Neural progenitor cell (in vitro differentiated cells): ENCODE measurements around the gene ENAH. TPM values are rescaled to one million over a fixed set of nuclear protein-coding genes. Genes with fewer than 3 reads are reported as not detected.

Experiments used
- DNase-seq: peaks from one replicate; pipeline ENCODE4 v3.0.0-alpha.2; 2016; ENCODE audit warnings: low spot score
- H2AFZ ChIP-seq: fragments of 200-600 bp; sonication (generic); replicated peaks from 2 replicates; pipeline ENCODE4 v1.6.1; 2016; ENCODE audit warnings: antibody characterized with exemption
- H3F3A ChIP-seq: fragments of 200-600 bp; sonication (generic); 2 replicates; pipeline ENCODE4 v1.6.1; 2016; ENCODE audit warnings: antibody characterized with exemption, low read depth
- H3K27ac ChIP-seq: fragments of 200-600 bp; sonication (generic); 2 replicates; pipeline ENCODE4 v1.5.1; 2016; ENCODE audit warnings: mild to moderate bottlenecking
- H3K27me3 ChIP-seq: fragments of 200-600 bp; sonication (generic); 2 replicates; pipeline ENCODE4 v1.6.1; 2016; ENCODE audit warnings: mild to moderate bottlenecking, moderate library complexity
- H3K36me3 ChIP-seq: fragments of 200-600 bp; sonication (generic); 2 replicates; pipeline ENCODE4 v1.5.1; 2016
- H3K4me1 ChIP-seq: fragments of 200-600 bp; sonication (generic); 2 replicates; pipeline ENCODE4 v1.6.1; 2016; ENCODE audit warnings: mixed run types
- H3K4me2 ChIP-seq: fragments of 200-600 bp; sonication (generic); 2 replicates; pipeline ENCODE4 v1.6.1; 2016
- H3K4me3 ChIP-seq: fragments of 200-600 bp; sonication (generic); 2 replicates; pipeline ENCODE4 v1.5.1; 2016
- H3K79me2 ChIP-seq: fragments of 200-600 bp; sonication (generic); 2 replicates; pipeline ENCODE4 v1.6.1; 2016; ENCODE audit warnings: low read depth
- H3K9ac ChIP-seq: fragments of 200-600 bp; sonication (generic); 2 replicates; pipeline ENCODE4 v1.6.1; 2016
- H3K9me3 ChIP-seq: fragments of 200-600 bp; sonication (generic); 2 replicates; pipeline ENCODE4 v1.5.1; 2016; ENCODE audit warnings: low read depth
- H4K20me1 ChIP-seq: fragments of 200-600 bp; sonication (generic); 2 replicates; pipeline ENCODE4 v1.6.1; 2016; ENCODE audit warnings: low read depth
- H3K27ac Mint-ChIP-seq: 3 replicates; pipeline ENCODE4 v1.8.0; 2021; ENCODE audit warnings: mixed read lengths
- H3K27me3 Mint-ChIP-seq: 2 replicates; pipeline ENCODE4 v1.8.0; 2022; ENCODE audit warnings: low read depth, mild to moderate bottlenecking, inconsistent platforms, moderate library complexity, mixed read lengths; ENCODE audit not compliant: insufficient read depth
- H3K36me3 Mint-ChIP-seq: 3 replicates; pipeline ENCODE4 v1.8.0; 2021; ENCODE audit warnings: mixed read lengths
- H3K4me1 Mint-ChIP-seq: 3 replicates; pipeline ENCODE4 v1.8.0; 2021; ENCODE audit warnings: mixed read lengths
- H3K4me3 Mint-ChIP-seq: 3 replicates; pipeline ENCODE4 v1.8.0; 2021; ENCODE audit warnings: mild to moderate bottlenecking, moderate library complexity, mixed read lengths
- H3K9me3 Mint-ChIP-seq: 3 replicates; pipeline ENCODE4 v1.8.0; 2020; ENCODE audit warnings: mixed read lengths
- CTCF ChIP-seq: fragments of 200-600 bp; sonication (generic); IDR thresholded peaks from 2 replicates; pipeline ENCODE4 v1.5.1; 2017; ENCODE audit warnings: antibody characterized with exemption, mild to moderate bottlenecking
- EZH2 ChIP-seq: fragments of 200-600 bp; sonication (generic); IDR thresholded peaks from 2 replicates; pipeline ENCODE4 v1.6.1; 2017; ENCODE audit warnings: antibody characterized with exemption, mild to moderate bottlenecking, moderate library complexity
- EZH2phosphoT487 ChIP-seq: fragments of 200-600 bp; sonication (generic); IDR thresholded peaks from 2 replicates; pipeline ENCODE4 v1.6.1; 2017; ENCODE audit warnings: antibody characterized with exemption
- total RNA-seq: library from RNA; depleted of rRNA; stranded (reverse); fragments of >200 nt; gene quantifications from 2 replicates; pipeline ENCODE4 v1.2.3, GENCODE V29; 2015; ENCODE audit warnings: low replicate concordance

Gene ENAH
- total RNA-seq, 1 donor from 2014 or later = 346 TPM

- Histone ChIP-seq H3K79me2 (no peaks in the 10 kb centered on the region), H3K9me3 (no peaks in the 10 kb centered on the region), H3K36me3 (no peaks in the 10 kb centered on the region), H3K27ac (no peak overlapping the region), H3K9ac (no peak overlapping the region), H3F3A (no peaks in the 10 kb centered on the region), H3K4me2 (no peak overlapping the region), H3K27me3 (no peaks in the 10 kb centered on the region), H2AFZ (no peak overlapping the region), H3K4me3 (no peak overlapping the region), H3K4me1 (peaks cover under 1% of the 10 kb centered on the region), H4K20me1 (no peaks in the 10 kb centered on the region)
- peaks cover 17% of the 10 kb centered on the region for H3K4me1 Mint-ChIP-seq
- no peak for DNase-seq
- H3K27me3 Mint-ChIP-seq = peaks cover 13% of the 10 kb centered on the region
- H3K9me3 Mint-ChIP-seq = no peaks in the 10 kb centered on the region
- no peaks in the 10 kb centered on the region for H3K36me3 Mint-ChIP-seq
- TF ChIP-seq EZH2 (no peak), CTCF (peak; percentile 16), EZH2phosphoT487 (no peak)
- peak overlapping the region; percentile 19 for H3K4me3 Mint-ChIP-seq
- H3K27ac Mint-ChIP-seq = peak overlapping the region; percentile 63
Measured at GRCh38 chr1:225441314-225442122, 211.4 kb downstream of the ENAH start.

- H3K4me3 ChIP-seq = no peak overlapping the region
- no peak for DNase-seq
- Mint-ChIP-seq H3K36me3 (no peaks in the 10 kb centered on the region), H3K27me3 (peaks cover 14% of the 10 kb centered on the region), H3K4me1 (peaks cover 11% of the 10 kb centered on the region), H3K4me3 (no peak overlapping the region), H3K27ac (no peak overlapping the region), H3K9me3 (no peaks in the 10 kb centered on the region)
- H3K27me3 ChIP-seq = no peaks in the 10 kb centered on the region
- H3F3A ChIP-seq = no peaks in the 10 kb centered on the region
- H3K9ac ChIP-seq = no peak overlapping the region
- no peaks in the 10 kb centered on the region for H3K9me3 ChIP-seq
- no peak overlapping the region for H2AFZ ChIP-seq
- H4K20me1 ChIP-seq = no peaks in the 10 kb centered on the region
- H3K4me1 ChIP-seq = no peaks in the 10 kb centered on the region
- H3K27ac ChIP-seq = no peak overlapping the region
- H3K4me2 ChIP-seq = no peak overlapping the region
- H3K36me3 ChIP-seq = no peaks in the 10 kb centered on the region
- TF ChIP-seq CTCF = no peak
- no peak for TF ChIP-seq EZH2
- TF ChIP-seq EZH2phosphoT487 = no peak
- no peaks in the 10 kb centered on the region for H3K79me2 ChIP-seq
Measured at GRCh38 chr1:225440380-225441221, 212.3 kb downstream of the ENAH start.

- H3K9ac ChIP-seq = no peak overlapping the region
- TF ChIP-seq EZH2phosphoT487 (no peak), EZH2 (no peak), CTCF (peak; percentile 55)
- Mint-ChIP-seq H3K4me3 (no peak overlapping the region), H3K36me3 (no peaks in the 10 kb centered on the region), H3K4me1 (peaks cover 10% of the 10 kb centered on the region), H3K27me3 (peaks cover 14% of the 10 kb centered on the region), H3K9me3 (peaks cover 1% of the 10 kb centered on the region), H3K27ac (no peak overlapping the region)
- no peak overlapping the region for H3K4me2 ChIP-seq
- H3K36me3 ChIP-seq = no peaks in the 10 kb centered on the region
- no peaks in the 10 kb centered on the region for H3K9me3 ChIP-seq
- no peaks in the 10 kb centered on the region for H3K79me2 ChIP-seq
- H3F3A ChIP-seq = no peaks in the 10 kb centered on the region
- no peaks in the 10 kb centered on the region for H3K4me1 ChIP-seq
- no peak overlapping the region for H3K4me3 ChIP-seq
- H3K27me3 ChIP-seq = no peaks in the 10 kb centered on the region
- H2AFZ ChIP-seq = no peak overlapping the region
- no peaks in the 10 kb centered on the region for H4K20me1 ChIP-seq
- DNase-seq = peak; percentile 53
- H3K27ac ChIP-seq = no peak overlapping the region
Measured at GRCh38 chr1:225437710-225438437, 215.0 kb downstream of the ENAH start.

Other genes starting within 250 kb of the ENAH start
- 116 and 171 TPM in 2 replicates for gene LBR, start 225.1 kb downstream of the ENAH start, total RNA-seq
- 751 and 1,104 TPM in 2 replicates for gene SRP9, start 124.7 kb upstream of the ENAH start, total RNA-seq
- gene EPHX1, start 157.0 kb upstream of the ENAH start, total RNA-seq = 4.3 and 5.7 TPM in 2 replicates
- 5.1 and 12.3 TPM in 2 replicates for gene TMEM63A, start 229.3 kb upstream of the ENAH start, total RNA-seq
- not detected in 2 replicates for gene LEFTY1, start 236.0 kb upstream of the ENAH start, total RNA-seq